Limb (tissue), 2 donors: ENCODE measurements around the gene CTNNA1.
A peak's percentile ranks its signal among the peaks of the same experiment; 100 is the strongest.
"Not testable (repeated sequence)": the region's sequence is repeated elsewhere in the genome, so short reads cannot be mapped to it uniquely, and the experiment has no call there.

Experiments used
- DNase-seq, 2 donors: peaks; one replicate each; pipeline ENCODE4 v3.0.0-alpha.2; 2016; ENCODE audit errors: extremely low spot score in 2 of 2

The CTNNA1 gene

GRCh38 chr5:138752951-138753793 lies at the start of gene CTNNA1:
Gene CTNNA1 (plus strand): TSS chr5:138753425. CDS start chr5:138781925, 28,500 bp downstream.
- peak; percentile 67 to 92 for DNase-seq

GRCh38 chr5:138703777-138704176 lies 49.4 kb upstream of the CTNNA1 start:
- DNase-seq: not testable (repeated sequence)

- DNase-seq: no peak
Measured at GRCh38 chr5:138705007-138705406, 48.2 kb upstream of the CTNNA1 start.

GRCh38 chr5:138705567-138705966 lies 47.7 kb upstream of the CTNNA1 start:
- no peak for DNase-seq

GRCh38 chr5:138706655-138707480 lies 46.4 kb upstream of the CTNNA1 start:
- no peak for DNase-seq

GRCh38 chr5:138708791-138709190 lies 44.4 kb upstream of the CTNNA1 start:
- no peak for DNase-seq

- no peak for DNase-seq
Measured at GRCh38 chr5:138709202-138709601, 44.0 kb upstream of the CTNNA1 start.

- no peak for DNase-seq
Measured at GRCh38 chr5:138711087-138711486, 42.1 kb upstream of the CTNNA1 start.

- no peak for DNase-seq
Measured at GRCh38 chr5:138711811-138712210, 41.4 kb upstream of the CTNNA1 start.

- no peak for DNase-seq
Measured at GRCh38 chr5:138712324-138712723, 40.9 kb upstream of the CTNNA1 start.

GRCh38 chr5:138712791-138713190 lies 40.4 kb upstream of the CTNNA1 start:
- DNase-seq: no peak

GRCh38 chr5:138713247-138713646 lies 40.0 kb upstream of the CTNNA1 start:
- no peak for DNase-seq

GRCh38 chr5:138714694-138715093 lies 38.5 kb upstream of the CTNNA1 start:
- DNase-seq: no peak

- DNase-seq: not testable (repeated sequence)
Measured at GRCh38 chr5:138715931-138716432, 37.2 kb upstream of the CTNNA1 start.

- DNase-seq: no peak
Measured at GRCh38 chr5:138716456-138716924, 36.7 kb upstream of the CTNNA1 start.

GRCh38 chr5:138717399-138717798 lies 35.8 kb upstream of the CTNNA1 start:
- DNase-seq: no peak

GRCh38 chr5:138719811-138720210 lies 33.4 kb upstream of the CTNNA1 start:
- DNase-seq: no peak

GRCh38 chr5:138720840-138721239 lies 32.4 kb upstream of the CTNNA1 start:
- DNase-seq: no peak

- DNase-seq: no peak
Measured at GRCh38 chr5:138721979-138722378, 31.2 kb upstream of the CTNNA1 start.

GRCh38 chr5:138722544-138723177 lies 30.6 kb upstream of the CTNNA1 start:
- DNase-seq: no peak

- no peak for DNase-seq
Measured at GRCh38 chr5:138724470-138725146, 28.6 kb upstream of the CTNNA1 start.
